Coronary artery (tissue), 2 donors: ENCODE results near the gene RASAL2.
"Not testable (repeated sequence)": the region's sequence is repeated elsewhere in the genome, so short reads cannot be mapped to it uniquely, and the experiment has no call there.

Experiments used
- DNase-seq: peaks from one replicate; pipeline ENCODE4 v3.0.0-alpha.2; 2017; ENCODE audit warnings: low spot score
- H3K27ac ChIP-seq, 2 donors: fragments of 200-600 bp; sonication (generic); one replicate each; pipeline ENCODE4 v1.5.1; 2016 to 2019
- H3K4me3 ChIP-seq: fragments of 200-600 bp; sonication (generic); 2 replicates; pipeline ENCODE4 v1.5.1; 2016; ENCODE audit warnings: mild to moderate bottlenecking, moderate library complexity
- CTCF ChIP-seq: fragments of 200-600 bp; sonication (generic); IDR thresholded peaks from one replicate; pipeline ENCODE4 v1.5.1; 2019; ENCODE audit warnings: antibody characterized with exemption

Gene RASAL2

GRCh38 chr1:178339834-178340233 is 245.9 kb downstream of the RASAL2 start:
- Histone ChIP-seq H3K4me3 (no peak overlapping the region), H3K27ac (no peak overlapping the region)
- no peak for TF ChIP-seq CTCF
- no peak for DNase-seq

- no peak for TF ChIP-seq CTCF
- peak overlapping the region; percentile 44 for H3K4me3 ChIP-seq
- DNase-seq = peak; percentile 72
- H3K27ac ChIP-seq = no peak overlapping the region
Measured at GRCh38 chr1:178341261-178341956, 247.5 kb downstream of the RASAL2 start.

GRCh38 chr1:178342745-178343144 is 248.8 kb downstream of the RASAL2 start:
- TF ChIP-seq CTCF = no peak
- Histone ChIP-seq H3K27ac (no peak overlapping the region), H3K4me3 (no peak overlapping the region)
- DNase-seq = no peak

- no peak for TF ChIP-seq CTCF
- Histone ChIP-seq H3K4me3 (no peak overlapping the region), H3K27ac (peak overlapping the region; percentile 32 to 60)
- DNase-seq = no peak
Measured at GRCh38 chr1:178344513-178345091, 250.7 kb downstream of the RASAL2 start.

- peak overlapping the region; percentile 29 to 32 for H3K27ac ChIP-seq
- no peak for TF ChIP-seq CTCF
- DNase-seq = no peak
- H3K4me3 ChIP-seq = no peak overlapping the region
Measured at GRCh38 chr1:178345238-178345637, 251.3 kb downstream of the RASAL2 start.

GRCh38 chr1:178345807-178346206 is 251.9 kb downstream of the RASAL2 start:
- no peak for DNase-seq
- Histone ChIP-seq H3K27ac (no peak overlapping the region), H3K4me3 (no peak overlapping the region)
- TF ChIP-seq CTCF = no peak

GRCh38 chr1:178349801-178350200 is 255.9 kb downstream of the RASAL2 start:
- DNase-seq = no peak
- no peak for TF ChIP-seq CTCF
- H3K4me3 ChIP-seq = no peak overlapping the region
- H3K27ac ChIP-seq = no peak overlapping the region

- H3K27ac ChIP-seq, H3K4me3 ChIP-seq, DNase-seq: not testable (repeated sequence)
Measured at GRCh38 chr1:178351911-178352310, 258.0 kb downstream of the RASAL2 start.
